Duodenal mucosa (tissue), 2 donors: ENCODE results near the gene INTS1.
A peak's percentile ranks its signal among the peaks of the same experiment; 100 is the strongest.

Experiments used
- H3K27ac ChIP-seq: one replicate; pipeline ENCODE4 v1.7.0; 2013; ENCODE audit warnings: low read depth, low read length
- H3K27me3 ChIP-seq, 2 donors: one replicate each; pipeline ENCODE4 v1.7.0; 2013; ENCODE audit warnings: low read length in 2 of 2, control low read depth in 1 of 2; ENCODE audit not compliant: insufficient read depth in 2 of 2, control insufficient read depth in 1 of 2
- H3K36me3 ChIP-seq, 2 donors: one replicate each; pipeline ENCODE4 v1.7.0; 2013; ENCODE audit warnings: low read length in 2 of 2, control low read depth in 1 of 2; ENCODE audit not compliant: insufficient read depth in 2 of 2, control insufficient read depth in 1 of 2
- H3K4me1 ChIP-seq, 2 donors: one replicate each; pipeline ENCODE4 v1.7.0; 2013; ENCODE audit warnings: low read length in 2 of 2, control low read depth in 1 of 2; ENCODE audit not compliant: insufficient read depth in 2 of 2, control insufficient read depth in 1 of 2
- H3K4me3 ChIP-seq, 2 donors: one replicate each; pipeline ENCODE4 v1.7.0; 2013; ENCODE audit warnings: low read length in 2 of 2, low read depth in 1 of 2
- H3K9ac ChIP-seq, 2 donors: one replicate each; pipeline ENCODE4 v1.7.0; 2013; ENCODE audit warnings: low read length in 2 of 2, low read depth in 1 of 2
- H3K9me3 ChIP-seq, 2 donors: one replicate each; pipeline ENCODE4 v1.7.0; 2013; ENCODE audit warnings: low read length in 2 of 2, control low read depth in 1 of 2; ENCODE audit not compliant: control insufficient read depth in 1 of 2

The INTS1 gene

GRCh38 chr7:1535701-1536454 lies 31.7 kb upstream of the INTS1 start:
- Histone ChIP-seq H3K9me3 (no peaks in the 10 kb centered on the region), H3K4me3 (no peak overlapping the region), H3K27me3 (no peaks in the 10 kb centered on the region), H3K9ac (no peak overlapping the region), H3K36me3 (peaks cover 18 to 25% of the 10 kb centered on the region in 2 donors), H3K27ac (peak overlapping the region; percentile 10), H3K4me1 (peaks cover 27 to 48% of the 10 kb centered on the region in 2 donors)

- Histone ChIP-seq H3K4me1 (peaks cover 27 to 48% of the 10 kb centered on the region in 2 donors), H3K9ac (no peak overlapping the region)
Measured at GRCh38 chr7:1535100-1535458, 30.9 kb upstream of the INTS1 start.

GRCh38 chr7:1534330-1535099 lies 30.3 kb upstream of the INTS1 start:
- H3K4me3 ChIP-seq, result no peak overlapping the region
- peaks cover 27 to 48% of the 10 kb centered on the region in 2 donors for H3K4me1 ChIP-seq
- peak overlapping the region; percentile 58 for H3K27ac ChIP-seq
- no peaks in the 10 kb centered on the region for H3K9me3 ChIP-seq
- H3K27me3 ChIP-seq, result no peaks in the 10 kb centered on the region
- H3K36me3 ChIP-seq, result peaks cover 10 to 14% of the 10 kb centered on the region in 2 donors
- H3K9ac ChIP-seq, result peak overlapping the region in 1 of 2 donors; percentile 25

More at GRCh38 chr7:1535100-1535458, 30.9 kb upstream of the INTS1 start:
- H3K4me3 ChIP-seq, result no peak overlapping the region
- H3K27me3 ChIP-seq, result no peaks in the 10 kb centered on the region
- H3K9me3 ChIP-seq, result no peaks in the 10 kb centered on the region
- H3K27ac ChIP-seq, result no peak overlapping the region
- peaks cover 12 to 19% of the 10 kb centered on the region in 2 donors for H3K36me3 ChIP-seq

- no peaks in the 10 kb centered on the region for H3K9me3 ChIP-seq
- peak overlapping the region; percentile 80 to 84 for H3K4me3 ChIP-seq
- H3K36me3 ChIP-seq, result peaks cover 4 to 6% of the 10 kb centered on the region in 2 donors
- peak overlapping the region; percentile 76 to 78 for H3K9ac ChIP-seq
- peaks cover 27 to 48% of the 10 kb centered on the region in 2 donors for H3K4me1 ChIP-seq
- H3K27me3 ChIP-seq, result no peaks in the 10 kb centered on the region
- peak overlapping the region; percentile 97 for H3K27ac ChIP-seq
Measured at GRCh38 chr7:1533547-1534329, 29.5 kb upstream of the INTS1 start.

- no peaks in the 10 kb centered on the region for H3K9me3 ChIP-seq
- peak overlapping the region; percentile 97 for H3K27ac ChIP-seq
- H3K4me1 ChIP-seq, result peaks cover 27 to 48% of the 10 kb centered on the region in 2 donors
- peak overlapping the region; percentile 80 to 84 for H3K4me3 ChIP-seq
- peaks cover 4 to 6% of the 10 kb centered on the region in 2 donors for H3K36me3 ChIP-seq
- no peaks in the 10 kb centered on the region for H3K27me3 ChIP-seq
- peak overlapping the region; percentile 76 to 78 for H3K9ac ChIP-seq
Measured at GRCh38 chr7:1533255-1533546, 29.0 kb upstream of the INTS1 start.

GRCh38 chr7:1532456-1533254 lies 28.5 kb upstream of the INTS1 start:
- Histone ChIP-seq H3K9me3 (no peaks in the 10 kb centered on the region), H3K27ac (peak overlapping the region; percentile 97), H3K4me1 (peaks cover 27 to 43% of the 10 kb centered on the region in 2 donors), H3K36me3 (peaks cover 4 to 6% of the 10 kb centered on the region in 2 donors), H3K4me3 (peak overlapping the region; percentile 80 to 84), H3K27me3 (no peaks in the 10 kb centered on the region), H3K9ac (peak overlapping the region; percentile 78 to 88)

- Histone ChIP-seq H3K27ac (peak overlapping the region; percentile 76), H3K4me3 (peak overlapping the region; percentile 80 to 84), H3K9me3 (no peaks in the 10 kb centered on the region), H3K4me1 (peaks cover 27 to 38% of the 10 kb centered on the region in 2 donors), H3K27me3 (no peaks in the 10 kb centered on the region), H3K9ac (peak overlapping the region; percentile 78 to 88), H3K36me3 (peaks cover 4 to 6% of the 10 kb centered on the region in 2 donors)
Measured at GRCh38 chr7:1531979-1532455, 27.8 kb upstream of the INTS1 start.

GRCh38 chr7:1531263-1531978 lies 27.2 kb upstream of the INTS1 start:
- H3K4me3 ChIP-seq, result peak overlapping the region; percentile 80 to 84
- H3K9ac ChIP-seq, result peak overlapping the region; percentile 78 to 88
- peaks cover 23 to 32% of the 10 kb centered on the region in 2 donors for H3K4me1 ChIP-seq

GRCh38 chr7:1530946-1531262 lies 26.7 kb upstream of the INTS1 start:
- no peak overlapping the region for H3K9ac ChIP-seq

More at GRCh38 chr7:1531263-1531978, 27.2 kb upstream of the INTS1 start:
- Histone ChIP-seq H3K27ac (peak overlapping the region; percentile 76), H3K9me3 (no peaks in the 10 kb centered on the region), H3K27me3 (no peaks in the 10 kb centered on the region), H3K36me3 (peaks cover 4 to 6% of the 10 kb centered on the region in 2 donors)

More at GRCh38 chr7:1530946-1531262, 26.7 kb upstream of the INTS1 start:
- H3K27me3 ChIP-seq, result no peaks in the 10 kb centered on the region
- peak overlapping the region; percentile 76 for H3K27ac ChIP-seq
- peaks cover 4 to 6% of the 10 kb centered on the region in 2 donors for H3K36me3 ChIP-seq
- peaks cover 18 to 28% of the 10 kb centered on the region in 2 donors for H3K4me1 ChIP-seq
- no peaks in the 10 kb centered on the region for H3K9me3 ChIP-seq
- H3K4me3 ChIP-seq, result peak overlapping the region; percentile 80 to 84
